Stimulated activated memory B cell treated with anti-CD40 and anti-IgM and Interleukin-4, amounts not matched to agents 10 μg/mL and 1 μg/mL and 100 μg/mL, for 72 hours (primary cell): Measurements from ENCODE around the gene KLHDC8A.

Experiments used
- ATAC-seq: fragments of 150-1000 bp; cut with Tn5 transposase; 2 replicates; pipeline ENCODE4 v1.10.0; 2021
- H3K27ac Mint-ChIP-seq: one replicate; pipeline ENCODE4 v1.8.0; 2022; ENCODE audit warnings: mild to moderate bottlenecking, mixed read lengths
- H3K27me3 Mint-ChIP-seq: one replicate; pipeline ENCODE4 v1.8.0; 2022; ENCODE audit warnings: mixed read lengths
- H3K36me3 Mint-ChIP-seq: one replicate; pipeline ENCODE4 v1.8.0; 2022; ENCODE audit warnings: mixed read lengths
- H3K4me1 Mint-ChIP-seq: one replicate; pipeline ENCODE4 v1.8.0; 2022; ENCODE audit warnings: mixed read lengths
- H3K4me3 Mint-ChIP-seq: one replicate; pipeline ENCODE4 v1.8.0; 2022; ENCODE audit warnings: mild to moderate bottlenecking, moderate library complexity, mixed read lengths
- H3K9me3 Mint-ChIP-seq: one replicate; pipeline ENCODE4 v1.8.0; 2022; ENCODE audit warnings: mixed read lengths

KLHDC8A gene

GRCh38 chr1:205286335-205286950, 70.3 kb downstream of the KLHDC8A start:
- H3K27me3 Mint-ChIP-seq: no peaks in the 10 kb centered on the region
- H3K9me3 Mint-ChIP-seq: no peaks in the 10 kb centered on the region

More at GRCh38 chr1:205286335-205286950, 70.3 kb downstream of the KLHDC8A start:
- Mint-ChIP-seq H3K36me3 (no peaks in the 10 kb centered on the region), H3K4me1 (peaks cover 76% of the 10 kb centered on the region), H3K4me3 (peak overlapping the region; percentile 73), H3K27ac (peak overlapping the region; percentile 94)
- peak; percentile 62 for ATAC-seq
